22Rv1 (cell line): ENCODE data around the gene LRRN3.

Experiments used
- H3K27ac ChIP-seq: fragments of 450-650 bp; 2 replicates; pipeline ENCODE4 v1.5.1; 2017
- CTCF ChIP-seq: fragments of 450-650 bp; IDR thresholded peaks from 2 replicates; pipeline ENCODE4 v1.5.1; 2017; ENCODE audit warnings: mild to moderate bottlenecking
- ZFX ChIP-seq: fragments of 450-650 bp; IDR thresholded peaks from 2 replicates; pipeline ENCODE4 v1.6.1; 2017; ENCODE audit warnings: antibody characterized with exemption, borderline replicate concordance

Gene LRRN3

GRCh38 chr7:111076205-111076604 is 14.7 kb upstream of the LRRN3 start:
- no peak for TF ChIP-seq CTCF
- no peak for TF ChIP-seq ZFX
- H3K27ac ChIP-seq: no peak overlapping the region

GRCh38 chr7:111077001-111077400 is 13.9 kb upstream of the LRRN3 start:
- no peak for TF ChIP-seq ZFX
- H3K27ac ChIP-seq: no peak overlapping the region

DNA sequence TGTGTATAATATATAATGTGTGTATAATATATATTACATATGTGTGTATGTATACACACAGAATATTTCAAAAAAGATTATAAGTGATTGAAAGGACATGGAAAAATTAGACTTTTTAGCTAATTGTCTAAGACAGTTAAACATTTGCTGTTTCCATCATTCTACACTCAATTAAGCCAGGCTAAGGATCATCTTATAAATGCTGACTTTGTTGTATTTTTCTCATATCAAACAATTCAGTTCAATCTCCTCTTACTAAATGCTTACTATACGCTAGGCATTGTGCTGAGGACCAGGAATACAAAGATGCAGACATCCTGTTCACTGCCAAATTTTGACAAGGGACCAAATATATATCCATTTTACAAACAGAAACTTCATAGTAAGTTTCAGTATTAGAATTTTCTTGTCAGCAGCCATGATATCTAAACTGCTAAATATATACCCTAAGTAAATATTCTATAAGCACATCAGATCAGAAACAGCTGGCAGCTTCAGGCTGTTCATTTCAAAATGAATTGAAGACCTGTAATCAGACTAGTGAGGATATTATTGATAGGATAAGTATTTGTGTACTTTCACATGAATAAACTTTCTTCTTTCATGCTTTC is 10.3 kb upstream of the LRRN3 start:
- H3K27ac ChIP-seq: no peak overlapping the region
- no peak for TF ChIP-seq CTCF
- TF ChIP-seq ZFX: no peak

GRCh38 chr7:111081546-111082267 is 9.2 kb upstream of the LRRN3 start:
- no peak overlapping the region for H3K27ac ChIP-seq
- TF ChIP-seq ZFX: no peak
- TF ChIP-seq CTCF: no peak

- TF ChIP-seq CTCF (no peak), ZFX (no peak)
- H3K27ac ChIP-seq: no peak overlapping the region
Measured at GRCh38 chr7:111082351-111082750, 8.6 kb upstream of the LRRN3 start.

DNA sequence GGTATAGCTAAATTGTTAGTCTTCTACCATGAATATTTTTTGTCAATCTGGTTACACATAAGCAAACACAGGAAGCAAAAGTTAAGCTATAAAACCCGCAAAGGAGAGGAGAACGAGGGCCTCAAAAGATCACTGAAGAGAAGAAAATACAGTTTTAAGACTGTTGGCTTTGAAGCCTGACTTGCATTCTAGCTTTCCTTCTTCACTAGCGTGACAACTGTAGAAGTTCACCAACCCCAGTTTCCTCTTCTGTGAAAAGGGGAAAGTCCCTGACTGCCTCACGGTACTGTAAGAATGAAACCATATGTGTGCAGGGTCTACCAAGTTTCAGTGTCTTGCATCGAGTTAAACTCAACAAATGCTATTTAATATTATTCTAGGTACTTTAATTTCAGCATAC is 7.5 kb upstream of the LRRN3 start:
- TF ChIP-seq ZFX (no peak), CTCF (no peak)
- H3K27ac ChIP-seq: no peak overlapping the region

GRCh38 chr7:111085356-111085755 is 5.6 kb upstream of the LRRN3 start:
- TF ChIP-seq CTCF: no peak
- no peak for TF ChIP-seq ZFX

GRCh38 chr7:111086532-111086931 is 4.4 kb upstream of the LRRN3 start:
- TF ChIP-seq CTCF: no peak
- no peak for TF ChIP-seq ZFX
- H3K27ac ChIP-seq: no peak overlapping the region

More at GRCh38 chr7:111085356-111085755, 5.6 kb upstream of the LRRN3 start:
- no peak overlapping the region for H3K27ac ChIP-seq
